ENCODE data around the gene ZNF28.
"Not testable (repeated sequence)": the region's sequence is repeated elsewhere in the genome, so short reads cannot be mapped to it uniquely, and the experiment has no call there.

ZNF28 gene

DNA sequence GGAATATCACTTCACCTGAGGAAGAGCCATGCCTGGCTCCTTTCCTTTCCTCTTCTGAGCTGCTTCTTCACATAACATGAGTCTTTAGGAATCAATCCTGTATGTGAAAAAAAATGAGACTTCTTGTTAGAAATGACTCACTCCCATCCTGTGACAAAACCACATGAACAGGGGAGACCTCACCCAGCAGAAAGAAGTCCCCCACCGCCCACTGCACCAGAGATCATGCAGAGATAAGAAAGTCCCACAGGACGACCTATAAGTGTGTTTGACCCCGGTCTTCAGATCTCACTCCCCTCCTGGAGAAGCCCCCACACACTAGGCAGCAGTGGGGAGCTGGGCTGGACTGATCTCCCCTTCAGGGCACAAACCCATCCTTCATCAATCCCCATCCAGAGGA is 42.6 kb downstream of the ZNF28 start:
- peak in 1 of 2 donors; percentile 11 for DNase-seq (ENCODE audit: low read depth in 2 of 2)

DNA sequence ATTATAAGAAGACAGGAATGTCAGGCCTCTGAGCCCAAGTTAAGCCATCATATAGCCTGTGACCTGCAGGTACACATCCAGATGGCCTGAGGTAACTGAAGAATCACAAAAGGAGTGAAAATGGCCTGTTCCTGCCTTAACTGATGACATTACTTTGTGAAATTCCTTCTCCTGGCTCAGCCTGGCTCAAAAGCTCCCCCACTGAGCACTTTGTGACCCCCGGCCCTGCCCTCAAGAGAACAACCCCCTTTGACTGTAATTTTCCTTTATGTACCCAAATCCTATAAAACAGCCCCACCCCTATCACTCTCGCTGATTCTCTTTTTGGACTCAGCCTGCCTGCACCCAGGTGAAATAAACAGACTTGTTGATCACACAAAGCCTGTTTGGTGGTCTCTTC is 65.0 kb downstream of the ZNF28 start:
- not testable (repeated sequence) for DNase-seq (ENCODE audit: low read depth in 2 of 2)

DNA sequence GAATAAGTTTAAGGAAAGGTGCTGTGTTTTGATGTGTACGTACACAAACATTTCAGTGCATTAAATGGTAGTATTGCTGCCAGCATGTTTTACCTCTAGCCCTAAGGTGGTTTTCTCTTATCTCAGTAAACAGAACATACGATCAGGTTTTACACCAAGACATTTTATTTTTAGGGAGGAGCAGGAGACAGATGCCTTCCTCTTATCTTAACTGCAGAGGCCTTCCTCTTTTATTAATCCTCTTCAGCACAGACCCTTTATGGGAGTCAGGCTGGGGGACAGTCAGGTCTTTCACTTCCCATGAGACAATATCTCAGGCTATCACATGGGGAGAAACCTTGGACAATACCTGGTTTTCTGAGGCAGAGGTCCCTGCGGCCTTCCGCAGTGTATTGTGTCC is 71.7 kb downstream of the ZNF28 start:
- no peak for DNase-seq (ENCODE audit: low read depth in 2 of 2)

GRCh38 chr19:52748336-52748950 is 73.0 kb downstream of the ZNF28 start:
- DNase-seq (ENCODE audit: low read depth in 2 of 2), result no peak
